SK-N-SH treated with all-trans-retinoic acid at 6 μM for 48 hours (cell line): ENCODE measurements around the gene PLXNC1.

ENCODE experiments used
- ZFP3 ChIP-seq: fragments of 250-450 bp; sonication (Bioruptor Pico); IDR thresholded peaks from 2 replicates; pipeline ENCODE4 v1.5.0; 2020; ENCODE audit warnings: mild to moderate bottlenecking, moderate library complexity
- ZFP30 ChIP-seq: fragments of 450-650 bp; formaldehyde crosslinking; IDR thresholded peaks from 2 replicates; pipeline ENCODE4 v1.5.0; 2022; ENCODE audit warnings: mild to moderate bottlenecking, moderate library complexity
- ZNF565 ChIP-seq: fragments of 450-650 bp; formaldehyde crosslinking; conservative IDR thresholded peaks from 2 replicates; pipeline ENCODE4 v1.5.0; 2020; ENCODE audit warnings: low read depth, mild to moderate bottlenecking, moderate library complexity
- TF ChIP-seq, protein P1 (sequence below): fragments of 250-450 bp; sonication (Bioruptor Pico); IDR thresholded peaks from 2 replicates; pipeline ENCODE4 v1.8.0; 2020; ENCODE audit warnings: mild to moderate bottlenecking, moderate library complexity, borderline replicate concordance

DNA sequence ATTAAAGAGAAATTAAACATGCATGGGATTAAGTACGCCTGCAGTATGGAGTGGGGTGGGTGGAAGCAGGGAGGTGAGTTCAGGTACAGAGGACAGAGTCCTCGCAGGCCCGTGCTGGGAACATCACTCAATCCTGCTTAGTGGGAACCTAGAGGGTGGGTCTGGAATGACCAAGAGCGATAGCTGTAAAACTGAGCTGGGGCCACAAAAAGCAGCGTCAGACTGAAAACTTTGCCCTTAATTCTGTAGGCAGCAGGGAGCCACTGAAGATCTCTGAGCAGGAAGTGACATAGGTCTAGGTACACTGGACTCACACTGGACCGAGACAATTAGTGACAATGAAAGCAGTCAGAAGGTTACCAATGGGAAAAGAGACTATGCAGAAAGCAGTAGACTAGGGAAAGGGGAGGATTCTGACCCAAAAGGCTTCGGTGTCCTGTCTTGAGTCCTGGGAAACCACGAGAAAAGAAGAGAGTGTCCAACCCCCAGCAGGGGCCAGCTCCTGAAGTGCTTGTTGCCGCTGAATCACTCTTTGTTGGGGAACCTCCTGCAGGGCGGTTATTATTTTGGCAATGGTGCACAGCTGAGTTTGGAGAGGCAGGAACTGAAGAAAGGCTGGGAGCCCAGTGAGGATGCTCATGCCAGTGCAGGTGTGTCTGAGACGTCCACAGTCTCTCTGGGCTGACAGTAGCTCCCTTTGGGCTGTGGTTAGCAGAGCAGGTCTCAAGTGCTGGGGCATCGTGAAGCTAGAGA, 97.4 kb downstream of the PLXNC1 start:
- TF ChIP-seq ZFP3 (no peak), ZNF565 (CRISPR knock-in tag) (no peak), ZFP30 (no peak)
- TF ChIP-seq, protein P1, sequence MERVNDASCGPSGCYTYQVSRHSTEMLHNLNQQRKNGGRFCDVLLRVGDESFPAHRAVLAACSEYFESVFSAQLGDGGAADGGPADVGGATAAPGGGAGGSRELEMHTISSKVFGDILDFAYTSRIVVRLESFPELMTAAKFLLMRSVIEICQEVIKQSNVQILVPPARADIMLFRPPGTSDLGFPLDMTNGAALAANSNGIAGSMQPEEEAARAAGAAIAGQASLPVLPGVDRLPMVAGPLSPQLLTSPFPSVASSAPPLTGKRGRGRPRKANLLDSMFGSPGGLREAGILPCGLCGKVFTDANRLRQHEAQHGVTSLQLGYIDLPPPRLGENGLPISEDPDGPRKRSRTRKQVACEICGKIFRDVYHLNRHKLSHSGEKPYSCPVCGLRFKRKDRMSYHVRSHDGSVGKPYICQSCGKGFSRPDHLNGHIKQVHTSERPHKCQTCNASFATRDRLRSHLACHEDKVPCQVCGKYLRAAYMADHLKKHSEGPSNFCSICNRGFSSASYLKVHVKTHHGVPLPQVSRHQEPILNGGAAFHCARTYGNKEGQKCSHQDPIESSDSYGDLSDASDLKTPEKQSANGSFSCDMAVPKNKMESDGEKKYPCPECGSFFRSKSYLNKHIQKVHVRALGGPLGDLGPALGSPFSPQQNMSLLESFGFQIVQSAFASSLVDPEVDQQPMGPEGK (CRISPR knock-in tag) = no peak
